Stomach (tissue), 9 donors: ENCODE measurements around the gene SNX9. TPM values are rescaled to one million over a fixed set of nuclear protein-coding genes. Genes with fewer than 3 reads are reported as not detected.

ENCODE experiments used
- DNase-seq, 2 donors: peaks; one replicate each; pipeline versions ENCODE4 v3.0.0 to v3.0.0-alpha.2; 2013 to 2019
- H3K27ac ChIP-seq, 5 donors: fragments of 200-600 bp in 4 of 5; sonication (generic) in 4 of 5; one replicate each; pipeline ENCODE4 v1.5.1; 2013 to 2019; ENCODE audit warnings: mild to moderate bottlenecking in 1 of 5, moderate library complexity in 1 of 5
- H3K27me3 ChIP-seq, 3 donors: fragments of 200-600 bp; sonication (generic); one replicate each; pipeline ENCODE4 v1.5.1; 2017 to 2019; ENCODE audit warnings: mixed run types in 1 of 3
- H3K36me3 ChIP-seq, 4 donors: fragments of 200-600 bp; sonication (generic); 1 replicate in 3 of 4; 2 replicates in 1 of 4; pipeline ENCODE4 v1.5.1; 2016 to 2019
- H3K4me1 ChIP-seq, 4 donors: fragments of 200-600 bp; sonication (generic); one replicate each; pipeline ENCODE4 v1.5.1; 2016 to 2019
- H3K4me3 ChIP-seq, 4 donors: fragments of 200-600 bp; sonication (generic) in 3 of 4; one replicate each; pipeline ENCODE4 v1.5.1; 2016 to 2019; ENCODE audit warnings: mild to moderate bottlenecking in 1 of 4
- H3K9me3 ChIP-seq, 4 donors: fragments of 200-600 bp; sonication (generic); one replicate each; pipeline ENCODE4 v1.5.1; 2016 to 2019
- EP300 ChIP-seq: sonication (generic); formaldehyde crosslinking; IDR thresholded peaks from one replicate; pipeline ENCODE4 v1.6.1; 2017; ENCODE audit warnings: antibody characterized with exemption
- POLR2A ChIP-seq, 4 donors: fragments of 450-650 bp; IDR thresholded peaks; one replicate each; pipeline ENCODE4 v1.6.1; 2016; ENCODE audit warnings: antibody characterized with exemption in 4 of 4, control low read depth in 2 of 4, mild to moderate bottlenecking in 1 of 4, moderate library complexity in 1 of 4
- POLR2AphosphoS5 ChIP-seq, 3 donors: sonication (generic); formaldehyde crosslinking; IDR thresholded peaks; one replicate each; pipeline ENCODE4 v1.6.1; 2016; ENCODE audit warnings: antibody characterized with exemption in 3 of 3
- WGBS, 5 donors: extraction: QIAGEN DNeasy Blood & Tissue Kit in 3 of 5; methylation state at CpG; one replicate each; pipeline versions ENCODE4 v1.1.5 to v1.1.7; 2013 to 2018; 5-methylcytosine and 5-hydroxymethylcytosine counted together
- intact Hi-C: fragments of 100-400 bp; cut with DNase I; formaldehyde crosslinking; loops from one replicate; pipeline ENCODE4 v1.15.1; 2023; ENCODE audit warnings: low total_unique reads
- polyA plus RNA-seq, 3 donors: library from polyadenylated mRNA; stranded (reverse); fragments of 200-250 nt; gene quantifications; one replicate each; pipeline ENCODE4 v1.2.3, GENCODE V29; 2013
- total RNA-seq, 5 donors: library from RNA; depleted of rRNA; stranded (reverse); fragments of >200 nt; gene quantifications; one replicate each; pipeline versions ENCODE4 v1.1.0 to v1.2.3, GENCODE V29; 2014 to 2016
- TF ChIP-seq, protein P1 (sequence below), 7 experiments: fragments of 450-650 bp in 4 of 7; fragments of 200-600 bp in 3 of 7; sonication (generic) in 3 of 7; IDR thresholded peaks; one replicate each; pipeline ENCODE4 v1.5.1; 2016 to 2019; ENCODE audit warnings: antibody characterized with exemption in 7 of 7, control low read depth in 2 of 7, mild to moderate bottlenecking in 1 of 7
- donor health status: healthy with polysubstance abuse.
- donor health status: Bipolar disorder and iron deficiency.
- donor health status: healthy.

SNX9 gene
- total and polyA plus RNA-seq, 8 donors: 21.4 to 58.7 (median 38.7) TPM

DNA sequence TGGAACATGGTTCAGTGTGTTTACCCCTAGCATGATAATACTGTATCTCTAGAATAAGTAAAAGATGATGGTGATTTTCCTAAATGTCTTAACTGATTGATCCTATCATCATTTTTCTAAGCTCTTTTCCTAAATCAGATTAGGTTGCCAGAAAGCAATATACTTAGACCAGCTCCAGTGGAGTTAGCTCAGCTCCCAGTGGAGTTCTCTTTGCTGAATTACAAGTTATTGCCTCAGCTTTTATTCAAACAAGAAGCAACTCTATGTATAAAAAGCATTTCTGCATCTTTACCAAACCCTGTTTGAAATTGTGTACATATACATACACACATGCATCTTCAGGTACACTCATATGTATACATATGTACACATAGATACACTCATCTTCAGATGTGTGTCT, 44.9 kb downstream of the SNX9 start:
- intact Hi-C loops: no loop called here
- no peak for DNase-seq
- TF ChIP-seq, protein P1, sequence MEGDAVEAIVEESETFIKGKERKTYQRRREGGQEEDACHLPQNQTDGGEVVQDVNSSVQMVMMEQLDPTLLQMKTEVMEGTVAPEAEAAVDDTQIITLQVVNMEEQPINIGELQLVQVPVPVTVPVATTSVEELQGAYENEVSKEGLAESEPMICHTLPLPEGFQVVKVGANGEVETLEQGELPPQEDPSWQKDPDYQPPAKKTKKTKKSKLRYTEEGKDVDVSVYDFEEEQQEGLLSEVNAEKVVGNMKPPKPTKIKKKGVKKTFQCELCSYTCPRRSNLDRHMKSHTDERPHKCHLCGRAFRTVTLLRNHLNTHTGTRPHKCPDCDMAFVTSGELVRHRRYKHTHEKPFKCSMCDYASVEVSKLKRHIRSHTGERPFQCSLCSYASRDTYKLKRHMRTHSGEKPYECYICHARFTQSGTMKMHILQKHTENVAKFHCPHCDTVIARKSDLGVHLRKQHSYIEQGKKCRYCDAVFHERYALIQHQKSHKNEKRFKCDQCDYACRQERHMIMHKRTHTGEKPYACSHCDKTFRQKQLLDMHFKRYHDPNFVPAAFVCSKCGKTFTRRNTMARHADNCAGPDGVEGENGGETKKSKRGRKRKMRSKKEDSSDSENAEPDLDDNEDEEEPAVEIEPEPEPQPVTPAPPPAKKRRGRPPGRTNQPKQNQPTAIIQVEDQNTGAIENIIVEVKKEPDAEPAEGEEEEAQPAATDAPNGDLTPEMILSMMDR (IDR thresholded peaks at IDR 0.05): no peak
- TF ChIP-seq POLR2A (IDR thresholded peaks at IDR 0.05) (no peak), EP300 (no peak), POLR2AphosphoS5 (IDR thresholded peaks at IDR 0.05) (no peak)
- Histone ChIP-seq H3K4me3 (no peak overlapping the region), H3K36me3 (peaks cover 9 to 35% (median 31%) of the 10 kb centered on the region in 4 donors), H3K9me3 (no peaks in the 10 kb centered on the region), H3K4me1 (peaks cover 6 to 55% (median 24%) of the 10 kb centered on the region in 4 donors), H3K27ac (no peak overlapping the region), H3K27me3 (no peaks in the 10 kb centered on the region)

DNA sequence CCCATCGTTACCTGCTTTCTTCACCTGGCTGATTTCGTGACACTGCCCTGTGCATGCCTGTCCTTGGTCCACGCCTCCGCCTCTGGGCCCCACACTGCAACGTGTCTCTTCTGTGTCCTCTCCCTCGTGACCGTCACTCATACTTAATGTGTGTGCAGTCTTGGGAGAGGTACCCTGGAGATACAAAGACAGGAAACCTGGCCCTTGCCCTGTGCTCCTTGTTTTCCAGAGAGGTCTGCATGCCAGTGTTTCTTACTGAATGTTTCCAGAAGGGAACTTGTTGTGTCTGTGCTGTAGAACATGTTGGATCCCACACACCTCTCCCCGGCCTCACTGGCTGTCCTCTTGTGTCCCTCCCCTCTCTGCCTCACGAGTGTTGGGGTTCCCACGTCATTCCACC, 45.8 kb downstream of the SNX9 start:
- Histone ChIP-seq H3K4me3 (no peak overlapping the region), H3K4me1 (peaks cover 6 to 49% (median 20%) of the 10 kb centered on the region in 4 donors), H3K36me3 (peaks cover 9 to 40% (median 34%) of the 10 kb centered on the region in 4 donors), H3K27me3 (no peaks in the 10 kb centered on the region), H3K9me3 (no peaks in the 10 kb centered on the region), H3K27ac (no peak overlapping the region)
- intact Hi-C loops: no loop called here
- WGBS, 5 donors: 80 to 87% (median 83%) methylated on average over 10 of the region's 10 CpGs
- no peak for TF ChIP-seq POLR2A (IDR thresholded peaks at IDR 0.05)
- TF ChIP-seq POLR2AphosphoS5 (IDR thresholded peaks at IDR 0.05): no peak
- TF ChIP-seq, protein P1 (IDR thresholded peaks at IDR 0.05): no peak
- TF ChIP-seq EP300: no peak
- no peak for DNase-seq

DNA sequence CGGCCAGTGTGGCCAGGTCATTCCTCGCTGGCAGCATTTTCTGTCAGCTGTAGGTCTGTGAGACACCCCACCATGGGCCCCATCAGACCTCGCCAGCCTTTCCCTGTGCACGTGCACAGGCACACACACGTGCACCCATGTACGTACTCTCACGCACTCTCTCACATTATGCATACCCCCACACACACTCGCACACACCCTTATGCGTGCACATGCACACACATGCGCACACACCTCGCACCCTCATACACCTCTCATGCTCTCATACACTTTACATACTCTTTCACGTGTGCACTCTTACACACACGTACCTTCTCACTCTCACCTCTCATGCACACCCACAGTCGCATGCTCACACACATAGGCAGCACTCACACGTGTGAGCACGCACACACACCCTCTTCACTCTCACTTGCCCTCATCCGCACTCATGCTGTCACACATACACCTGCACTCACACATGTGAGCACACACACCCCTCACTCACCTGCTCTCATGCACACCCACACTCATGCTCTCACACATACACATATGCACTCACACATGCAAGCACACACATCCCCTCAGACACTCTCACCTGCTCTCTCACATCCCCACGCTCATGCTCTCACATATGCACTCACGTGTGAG, 46.7 kb downstream of the SNX9 start:
- H3K27me3 ChIP-seq: no peaks in the 10 kb centered on the region
- H3K4me1 ChIP-seq: peaks cover 6 to 49% (median 17%) of the 10 kb centered on the region in 4 donors
- DNase-seq: no peak
- H3K4me3 ChIP-seq: no peak overlapping the region
- no peak overlapping the region for H3K27ac ChIP-seq
- 89 to 94% (median 91%) methylated on average over 19 of the region's 19 CpGs for WGBS, 5 donors
- TF ChIP-seq POLR2AphosphoS5 (IDR thresholded peaks at IDR 0.05) (no peak), EP300 (no peak), POLR2A (IDR thresholded peaks at IDR 0.05) (no peak)
- TF ChIP-seq, protein P1 (IDR thresholded peaks at IDR 0.05): no peak
- intact Hi-C loops: loop anchor here (5.0 kb wide), 1 partner anchor 112 kb away; no protein-coding TSS in a partner anchor
- H3K36me3 ChIP-seq: peaks cover 9 to 50% (median 43%) of the 10 kb centered on the region in 4 donors
- H3K9me3 ChIP-seq: no peaks in the 10 kb centered on the region

DNA sequence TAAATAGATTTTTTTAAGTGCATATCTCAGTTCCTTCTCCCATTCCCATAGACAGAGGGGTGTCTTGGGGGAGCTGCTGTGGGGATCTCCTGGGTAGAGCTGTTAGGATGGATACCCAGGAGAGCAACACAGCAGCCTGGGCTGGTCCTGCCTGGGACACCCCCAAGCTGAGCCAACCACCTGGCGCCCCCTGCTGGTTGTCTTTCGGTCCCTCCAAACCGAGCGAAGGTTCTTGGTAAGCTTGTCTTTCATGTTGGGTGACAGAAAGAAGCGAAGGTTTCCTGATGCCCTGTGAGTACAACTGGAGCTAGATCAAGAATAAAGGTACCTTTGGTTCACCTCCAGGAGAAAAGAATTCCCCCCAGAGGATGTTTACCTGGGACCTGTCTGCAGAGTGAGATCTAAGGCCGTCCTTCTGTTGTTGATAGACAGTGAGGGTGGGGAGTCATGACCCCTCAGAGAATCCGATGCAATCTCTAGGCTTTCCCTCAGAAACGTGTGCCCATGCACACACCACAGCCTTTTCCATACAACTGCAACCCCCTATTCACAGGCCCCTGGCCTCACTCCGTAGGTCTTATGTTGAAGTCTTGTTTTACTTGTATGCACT, 50.8 kb downstream of the SNX9 start:
- H3K27me3 ChIP-seq: no peaks in the 10 kb centered on the region
- H3K4me3 ChIP-seq: no peak overlapping the region
- peaks cover 2 to 16% (median 5%) of the 10 kb centered on the region in 4 donors for H3K4me1 ChIP-seq
- peak in 1 of 3 donors; percentile 52 for TF ChIP-seq POLR2AphosphoS5 (IDR thresholded peaks at IDR 0.05)
- TF ChIP-seq, protein P1 (IDR thresholded peaks at IDR 0.05): peak in 5 of 7 experiments; percentile 41 to 79 (median 78)
- no peak for TF ChIP-seq EP300
- no peak for TF ChIP-seq POLR2A (IDR thresholded peaks at IDR 0.05)
- WGBS, 5 donors: 54 to 61% (median 56%) methylated on average over 9 of the region's 9 CpGs
- peaks cover 27 to 81% (median 77%) of the 10 kb centered on the region in 4 donors for H3K36me3 ChIP-seq
- no peaks in the 10 kb centered on the region for H3K9me3 ChIP-seq
- H3K27ac ChIP-seq: no peak overlapping the region
- peak; percentile 85 to 87 for DNase-seq
- intact Hi-C loops: loop anchor here (5.0 kb wide), 1 partner anchor 117 kb away; no protein-coding TSS in a partner anchor
